Endodermal cell (in vitro differentiated cells): ENCODE data around the gene DPM3. TPM values are rescaled to one million over a fixed set of nuclear protein-coding genes. Genes with fewer than 3 reads are reported as not detected.

Experiments
- DNase-seq: peaks from one replicate; pipeline ENCODE4 v3.0.0-alpha.2; 2017
- H3K27ac ChIP-seq: 2 replicates; pipeline ENCODE4 v1.5.1; 2013; ENCODE audit warnings: mild to moderate bottlenecking, low read depth, low read length, moderate library complexity
- H3K27me3 ChIP-seq: 2 replicates; pipeline ENCODE4 v1.6.1; 2013; ENCODE audit warnings: mild to moderate bottlenecking, low read length, moderate library complexity; ENCODE audit not compliant: insufficient read depth, control insufficient read depth, poor library complexity, severe bottlenecking
- H3K36me3 ChIP-seq: 2 replicates; pipeline ENCODE4 v1.7.0; 2013; ENCODE audit warnings: mild to moderate bottlenecking, low read length, moderate library complexity; ENCODE audit not compliant: control insufficient read depth, insufficient read depth
- H3K4me1 ChIP-seq: one replicate; pipeline ENCODE4 v1.7.0; 2013; ENCODE audit warnings: low read length; ENCODE audit not compliant: control insufficient read depth, insufficient read depth
- H3K4me3 ChIP-seq: 2 replicates; pipeline ENCODE4 v1.5.1; 2013; ENCODE audit warnings: mild to moderate bottlenecking, low read length, moderate library complexity
- H3K9ac ChIP-seq: 2 replicates; pipeline ENCODE4 v1.6.1; 2013; ENCODE audit warnings: mild to moderate bottlenecking, low read length, moderate library complexity; ENCODE audit not compliant: poor library complexity, severe bottlenecking; ENCODE audit errors: extremely low read depth
- H3K9me3 ChIP-seq: 2 replicates; pipeline ENCODE4 v1.6.1; 2013; ENCODE audit warnings: mild to moderate bottlenecking, low read length, moderate library complexity; ENCODE audit not compliant: control insufficient read depth
- H3K27ac Mint-ChIP-seq: 2 replicates; pipeline ENCODE4 v1.8.0; 2020; ENCODE audit warnings: mixed read lengths
- H3K27me3 Mint-ChIP-seq: 2 replicates; pipeline ENCODE4 v1.8.0; 2021; ENCODE audit warnings: mild to moderate bottlenecking, mixed read lengths; ENCODE audit not compliant: insufficient read depth
- H3K36me3 Mint-ChIP-seq: 2 replicates; pipeline ENCODE4 v1.8.0; 2020; ENCODE audit warnings: low read depth, mixed read lengths
- H3K4me1 Mint-ChIP-seq: 2 replicates; pipeline ENCODE4 v1.8.0; 2020; ENCODE audit warnings: mixed read lengths
- H3K4me3 Mint-ChIP-seq: 2 replicates; pipeline ENCODE4 v1.8.0; 2020; ENCODE audit warnings: mild to moderate bottlenecking, moderate library complexity, mixed read lengths
- H3K9me3 Mint-ChIP-seq: 2 replicates; pipeline ENCODE4 v1.8.0; 2020; ENCODE audit warnings: mild to moderate bottlenecking, mixed read lengths
- CTCF ChIP-seq: fragments of 200-600 bp; sonication (generic); conservative IDR thresholded peaks from 2 replicates; pipeline ENCODE4 v1.5.0; 2021; ENCODE audit warnings: antibody characterized with exemption, mild to moderate bottlenecking
- WGBS, 2 experiments: methylation state at CpG; one replicate each; pipeline versions ENCODE4 v1.1.5 to v1.1.7; 2013; ENCODE audit warnings: missing lambda C conversion rate in 2 of 2, mixed read lengths in 1 of 2; ENCODE audit not compliant: insufficient coverage in 1 of 2, insufficient read length in 1 of 2; 5-methylcytosine and 5-hydroxymethylcytosine counted together
- total RNA-seq, 2 donors: library from RNA; stranded (reverse); fragmentation: NEBNext Ultra II Directional in 1 of 2; extraction: Animal tissue kit (Norgen Biotek cat#: 25700) in 1 of 2; gene quantifications; 2 replicates in 1 of 2; 3 replicates in 1 of 2; pipeline ENCODE4 v1.2.1, GENCODE V29; 2021

DPM3 gene
- total RNA-seq, 2 donors from 2014 or later: 48.8 to 73.4 TPM

- Histone ChIP-seq H3K4me1 (peaks cover 18% of the 10 kb centered on the region), H3K9ac (no peak overlapping the region), H3K9me3 (no peaks in the 10 kb centered on the region), H3K27ac (no peak overlapping the region), H3K4me3 (no peak overlapping the region), H3K27me3 (no peaks in the 10 kb centered on the region), H3K36me3 (peaks cover 4% of the 10 kb centered on the region)
- Mint-ChIP-seq H3K4me1 (peaks cover 20% of the 10 kb centered on the region), H3K27me3 (peaks cover 10% of the 10 kb centered on the region), H3K27ac (no peak overlapping the region), H3K36me3 (peaks cover 7% of the 10 kb centered on the region), H3K9me3 (no peaks in the 10 kb centered on the region), H3K4me3 (no peak overlapping the region)
- 95 to 96% methylated on average over 13 to 20 of the region's 20 CpGs for WGBS, 2 experiments
- no peak for TF ChIP-seq CTCF
- DNase-seq: no peak
These were observed 43.5 kb upstream of the DPM3 start for GRCh38 chr1:155183775-155184221.

- Mint-ChIP-seq H3K4me3 (no peak overlapping the region), H3K4me1 (peaks cover 18% of the 10 kb centered on the region), H3K9me3 (no peaks in the 10 kb centered on the region), H3K27me3 (peaks cover 10% of the 10 kb centered on the region), H3K36me3 (peaks cover 7% of the 10 kb centered on the region), H3K27ac (no peak overlapping the region)
- WGBS, 2 experiments: 98 to 99% methylated on average over 5 to 7 of the region's 7 CpGs
- TF ChIP-seq CTCF: no peak
- Histone ChIP-seq H3K27ac (no peak overlapping the region), H3K27me3 (no peaks in the 10 kb centered on the region), H3K9me3 (no peaks in the 10 kb centered on the region), H3K4me3 (no peak overlapping the region), H3K36me3 (peaks cover 13% of the 10 kb centered on the region), H3K4me1 (peaks cover 18% of the 10 kb centered on the region), H3K9ac (no peak overlapping the region)
- no peak for DNase-seq
These were observed 41.8 kb upstream of the DPM3 start for GRCh38 chr1:155182052-155182550.

- no peak for TF ChIP-seq CTCF
- Histone ChIP-seq H3K4me3 (no peak overlapping the region), H3K27ac (no peak overlapping the region), H3K36me3 (peaks cover 17% of the 10 kb centered on the region), H3K9me3 (no peaks in the 10 kb centered on the region), H3K9ac (no peak overlapping the region), H3K4me1 (peaks cover 15% of the 10 kb centered on the region), H3K27me3 (no peaks in the 10 kb centered on the region)
- 93 to 97% methylated on average over 12 to 18 of the region's 18 CpGs for WGBS, 2 experiments
- H3K27ac Mint-ChIP-seq: no peak overlapping the region
- no peaks in the 10 kb centered on the region for H3K9me3 Mint-ChIP-seq
- peaks cover 7% of the 10 kb centered on the region for H3K36me3 Mint-ChIP-seq
- no peak for DNase-seq
- H3K4me1 Mint-ChIP-seq: peaks cover 12% of the 10 kb centered on the region
- no peak overlapping the region for H3K4me3 Mint-ChIP-seq
- peaks cover 10% of the 10 kb centered on the region for H3K27me3 Mint-ChIP-seq
These were observed 41.2 kb upstream of the DPM3 start for GRCh38 chr1:155181371-155182051.
